Caco-2 (cell line): ENCODE data around the gene CRACR2B. TPM values are rescaled to one million over a fixed set of nuclear protein-coding genes. Genes with fewer than 3 reads are reported as not detected.

Experiments
- BruUV-seq: library from RNA; stranded (reverse); fragments of 400-500 nt; replicated peaks from 2 replicates; lab custom pipeline; 2021; lab: Mats Ljungman, UMichigan
- CTCF ChIA-PET: fragments of 300-600 bp; sonication (Branson Sonifier 250); formaldehyde crosslinking; loops from one replicate; lab custom pipeline; 2022; ENCODE audit warnings: antibody characterized with exemption; lab: Charles Lee
- POLR2A ChIA-PET: fragments of 300-600 bp; sonication (Branson Sonifier 250); formaldehyde crosslinking; loops from one replicate; lab custom pipeline; 2022; ENCODE audit warnings: antibody characterized with exemption; lab: Charles Lee
- DNase-seq, 2 experiments: peaks; one replicate each; pipeline versions ENCODE4 v3.0.0 to v3.0.0-alpha.2; 2020 to 2022
- H3K27me3 ChIP-seq: replicated peaks from 2 replicates; pipeline ENCODE4 v1.6.0; 2011; ENCODE audit warnings: low read length; ENCODE audit not compliant: control insufficient read depth, insufficient read depth
- H3K36me3 ChIP-seq: 2 replicates; pipeline ENCODE4 v1.5.1; 2011; ENCODE audit warnings: low read length; ENCODE audit not compliant: control insufficient read depth, insufficient read depth
- H3K4me1 ChIP-seq: fragments of 250-450 bp; sonication (Bioruptor Pico); 2 replicates; pipeline ENCODE4 v1.5.1; 2020; ENCODE audit warnings: mild to moderate bottlenecking
- H3K4me3 ChIP-seq: 2 replicates; pipeline ENCODE4 v1.5.1; 2011; ENCODE audit warnings: low read depth, mild to moderate bottlenecking, control low read depth, low read length
- H3K9me3 ChIP-seq: fragments of 250-450 bp; sonication (Bioruptor Pico); 2 replicates; pipeline ENCODE4 v1.5.1; 2020; ENCODE audit warnings: mild to moderate bottlenecking, moderate library complexity
- H3K27ac Mint-ChIP-seq: one replicate; pipeline ENCODE4 v1.8.0; 2022; ENCODE audit warnings: mixed read lengths; ENCODE audit not compliant: unreplicated experiment
- H3K27me3 Mint-ChIP-seq: one replicate; pipeline ENCODE4 v1.8.0; 2022; ENCODE audit warnings: mixed read lengths; ENCODE audit not compliant: insufficient read depth, unreplicated experiment
- H3K36me3 Mint-ChIP-seq: one replicate; pipeline ENCODE4 v1.8.0; 2022; ENCODE audit warnings: mild to moderate bottlenecking, mixed read lengths; ENCODE audit not compliant: insufficient read depth, unreplicated experiment
- H3K4me1 Mint-ChIP-seq: one replicate; pipeline ENCODE4 v1.8.0; 2022; ENCODE audit warnings: low read depth, mixed read lengths; ENCODE audit not compliant: unreplicated experiment
- H3K4me3 Mint-ChIP-seq: one replicate; pipeline ENCODE4 v1.8.0; 2022; ENCODE audit warnings: mild to moderate bottlenecking, moderate library complexity, mixed read lengths; ENCODE audit not compliant: unreplicated experiment
- H3K9me3 Mint-ChIP-seq: one replicate; pipeline ENCODE4 v1.8.0; 2022; ENCODE audit warnings: mixed read lengths; ENCODE audit not compliant: unreplicated experiment
- CTCF ChIP-seq, 2 experiments: fragments of 200-600 bp in 1 of 2; IDR thresholded peaks; 1 replicate in 1 of 2; 2 replicates in 1 of 2; pipeline versions ENCODE4 v1.5.1 to v1.8.0; 2011 to 2022; ENCODE audit warnings: antibody characterized with exemption in 1 of 2, control low read depth in 1 of 2, inconsistent platforms in 1 of 2, low read depth in 1 of 2, low read length in 1 of 2, mild to moderate bottlenecking in 1 of 2, moderate library complexity in 1 of 2; ENCODE audit not compliant: insufficient read depth in 1 of 2, severe bottlenecking in 1 of 2, unreplicated experiment in 1 of 2
- intact Hi-C: fragments of 100-400 bp; cut with micrococcal nuclease; formaldehyde crosslinking; loops from one replicate; pipeline ENCODE4 v1.10.0; 2022; ENCODE audit not compliant: unreplicated experiment
- total RNA-seq: library from RNA; stranded (reverse); gene quantifications from 2 replicates; pipeline ENCODE4 v1.2.3, GENCODE V29; 2022

Gene CRACR2B
- total RNA-seq, 1 experiment from 2014 or later, result 15.4 TPM

DNA sequence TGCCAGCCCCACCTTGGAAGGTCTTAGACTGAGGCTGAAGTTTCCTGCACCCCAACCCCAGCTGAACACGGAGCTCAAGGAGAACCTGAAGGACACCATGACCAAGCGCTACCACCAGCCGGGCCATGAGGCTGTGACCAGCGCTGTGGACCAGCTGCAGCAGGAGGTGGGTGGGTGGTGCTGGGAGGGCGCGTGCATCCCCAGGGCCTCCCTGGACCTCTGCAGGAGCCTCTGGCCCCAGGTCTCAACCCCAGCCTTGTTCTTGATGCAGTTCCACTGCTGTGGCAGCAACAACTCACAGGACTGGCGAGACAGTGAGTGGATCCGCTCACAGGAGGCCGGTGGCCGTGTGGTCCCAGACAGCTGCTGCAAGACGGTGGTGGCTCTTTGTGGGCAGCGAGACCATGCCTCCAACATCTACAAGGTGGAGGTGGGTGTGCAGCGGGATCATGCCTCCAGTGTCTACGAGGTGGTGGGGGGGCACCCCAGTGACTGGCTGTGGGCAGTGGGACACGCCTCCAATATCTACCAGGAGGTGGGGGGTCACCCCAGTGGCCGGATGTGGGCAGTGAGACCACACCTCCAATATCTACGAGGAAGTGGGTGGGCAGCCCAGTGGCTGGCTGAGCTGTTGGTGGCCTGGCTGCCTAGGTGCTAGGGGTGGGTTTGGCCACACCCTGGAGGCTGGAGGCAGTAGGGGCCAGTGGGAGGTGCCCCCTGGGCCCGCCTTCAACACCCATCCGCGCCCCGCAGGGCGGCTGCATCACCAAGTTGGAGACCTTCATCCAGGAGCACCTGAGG is 9.7 kb downstream of the CRACR2B start:
- H3K27me3 ChIP-seq, result no peaks in the 10 kb centered on the region
- no peak overlapping the region for H3K27ac Mint-ChIP-seq
- peaks cover 8% of the 10 kb centered on the region for H3K36me3 ChIP-seq
- peaks cover 24% of the 10 kb centered on the region for H3K4me1 ChIP-seq
- no peaks in the 10 kb centered on the region for H3K9me3 Mint-ChIP-seq
- no TSS peak for BruUV-seq
- intact Hi-C loops, result no loop called here
- peaks cover 81% of the 10 kb centered on the region for H3K36me3 Mint-ChIP-seq
- H3K4me3 ChIP-seq, result no peak overlapping the region
- no peak for TF ChIP-seq CTCF (IDR thresholded peaks at IDR 0.05; ENCODE audit: insufficient read depth in 1 of 2, low read depth in 1 of 2, low read length in 1 of 2, severe bottlenecking in 1 of 2, unreplicated experiment in 1 of 2)
- no peaks in the 10 kb centered on the region for H3K9me3 ChIP-seq
- no peaks in the 10 kb centered on the region for H3K27me3 Mint-ChIP-seq
- ChIA-PET CTCF (interaction anchor here (1.6 kb wide), 1 partner anchor 8 kb away, joined by 4 read pairs; no protein-coding TSS in a partner anchor), POLR2A (interaction anchor here (0.6 kb wide), 1 partner anchor 28 kb away, joined by 4 read pairs; no protein-coding TSS in a partner anchor)
- H3K4me3 Mint-ChIP-seq, result no peak overlapping the region
- DNase-seq, result no peak
- H3K4me1 Mint-ChIP-seq, result peaks cover 19% of the 10 kb centered on the region

DNA sequence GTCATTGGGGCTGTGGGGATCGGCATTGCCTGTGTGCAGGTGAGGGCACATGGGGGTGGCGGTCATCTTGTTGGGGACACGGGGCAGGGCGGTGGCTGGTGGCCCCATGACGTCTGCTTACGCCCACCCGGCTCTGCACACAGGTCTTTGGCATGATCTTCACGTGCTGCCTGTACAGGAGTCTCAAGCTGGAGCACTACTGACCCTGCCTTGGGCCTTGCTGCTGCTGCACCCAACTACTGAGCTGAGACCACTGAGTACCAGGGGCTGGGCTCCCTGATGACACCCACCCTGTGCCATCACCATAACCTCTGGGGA is 10.2 kb downstream of the CRACR2B start:
- no peak overlapping the region for H3K4me3 ChIP-seq
- no peaks in the 10 kb centered on the region for H3K27me3 Mint-ChIP-seq
- BruUV-seq, result no TSS peak
- intact Hi-C loops, result no loop called here
- H3K36me3 Mint-ChIP-seq, result peaks cover 84% of the 10 kb centered on the region
- no peak overlapping the region for H3K27ac Mint-ChIP-seq
- no peaks in the 10 kb centered on the region for H3K9me3 Mint-ChIP-seq
- ChIA-PET CTCF (interaction anchor here (0.6 to 1.6 kb wide), 2 partner anchors 9 to 270 kb away, joined by 4 to 5 read pairs; no protein-coding TSS in a partner anchor), POLR2A (interaction anchor here (0.6 kb wide), 1 partner anchor 29 kb away, joined by 4 read pairs; no protein-coding TSS in a partner anchor)
- peaks cover 23% of the 10 kb centered on the region for H3K4me1 ChIP-seq
- peaks cover 8% of the 10 kb centered on the region for H3K36me3 ChIP-seq
- no peak for TF ChIP-seq CTCF (IDR thresholded peaks at IDR 0.05; ENCODE audit: insufficient read depth in 1 of 2, low read depth in 1 of 2, low read length in 1 of 2, severe bottlenecking in 1 of 2, unreplicated experiment in 1 of 2)
- H3K4me1 Mint-ChIP-seq, result peaks cover 18% of the 10 kb centered on the region
- no peak overlapping the region for H3K4me3 Mint-ChIP-seq
- no peak for DNase-seq
- no peaks in the 10 kb centered on the region for H3K9me3 ChIP-seq
- no peaks in the 10 kb centered on the region for H3K27me3 ChIP-seq

GRCh38 chr11:838441-839279 is 10.9 kb downstream of the CRACR2B start:
- no peaks in the 10 kb centered on the region for H3K9me3 Mint-ChIP-seq
- Histone ChIP-seq H3K27me3 (no peaks in the 10 kb centered on the region), H3K4me3 (no peak overlapping the region), H3K36me3 (peaks cover 8% of the 10 kb centered on the region), H3K4me1 (peaks cover 23% of the 10 kb centered on the region), H3K9me3 (no peaks in the 10 kb centered on the region)
- DNase-seq, result peak in 1 of 2 experiments; percentile 63
- ChIA-PET CTCF (interaction anchor here (0.6 to 1.6 kb wide), 2 partner anchors 9 to 270 kb away, joined by 4 to 5 read pairs; no protein-coding TSS in a partner anchor), POLR2A (interaction anchor here (0.5 kb wide), 2 partner anchors 20 to 403 kb away, joined by 6 read pairs; partner anchors contain the start of gene PNPLA2)
- peaks cover 84% of the 10 kb centered on the region for H3K36me3 Mint-ChIP-seq
- peaks cover 18% of the 10 kb centered on the region for H3K4me1 Mint-ChIP-seq
- H3K4me3 Mint-ChIP-seq, result no peak overlapping the region
- peak overlapping the region; percentile 78 for H3K27ac Mint-ChIP-seq
- TF ChIP-seq CTCF (IDR thresholded peaks at IDR 0.05; ENCODE audit: insufficient read depth in 1 of 2, low read depth in 1 of 2, low read length in 1 of 2, severe bottlenecking in 1 of 2, unreplicated experiment in 1 of 2), result peak; percentile 27 to 41
- BruUV-seq, result TSS peak; percentile 24
- no peaks in the 10 kb centered on the region for H3K27me3 Mint-ChIP-seq
- intact Hi-C loops, result no loop called here
